HG02970 (cell line): ENCODE data around the gene PFKFB1.
"Not testable (repeated sequence)": the region's sequence is repeated elsewhere in the genome, so short reads cannot be mapped to it uniquely, and the experiment has no call there.

Source experiments
- ATAC-seq: cut with Tn5 transposase; IDR thresholded peaks from one replicate; pipeline ENCODE4 v1.9.1; 2021; ENCODE audit warnings: mild to moderate bottlenecking, moderate library complexity, moderate number of reproducible peaks; ENCODE audit not compliant: unreplicated experiment, low FRiP score

PFKFB1 gene

GRCh38 chrX:54994668-54995351, 822 bp upstream of the PFKFB1 start:
- ATAC-seq: no peak

- ATAC-seq: no peak
Observed at GRCh38 chrX:54992911-54993622, 921 bp downstream of the PFKFB1 start.

GRCh38 chrX:54991706-54992105, 2.3 kb downstream of the PFKFB1 start:
- no peak for ATAC-seq

GRCh38 chrX:54983306-54983705, 10.7 kb downstream of the PFKFB1 start:
- not testable (repeated sequence) for ATAC-seq

GRCh38 chrX:54980334-54980733, 13.7 kb downstream of the PFKFB1 start:
- no peak for ATAC-seq

- no peak for ATAC-seq
Observed at GRCh38 chrX:54979432-54979831, 14.6 kb downstream of the PFKFB1 start.

- no peak for ATAC-seq
Observed at GRCh38 chrX:54978448-54978847, 15.5 kb downstream of the PFKFB1 start.

GRCh38 chrX:54977387-54977786, 16.6 kb downstream of the PFKFB1 start:
- ATAC-seq: no peak

GRCh38 chrX:54964766-54965497, 29.1 kb downstream of the PFKFB1 start:
- no peak for ATAC-seq

GRCh38 chrX:54961750-54962149, 32.2 kb downstream of the PFKFB1 start:
- no peak for ATAC-seq

GRCh38 chrX:54950730-54951375, 43.1 kb downstream of the PFKFB1 start:
- ATAC-seq: no peak

- no peak for ATAC-seq
Observed at GRCh38 chrX:54945224-54945623, 48.8 kb downstream of the PFKFB1 start.

GRCh38 chrX:54944816-54945215, 49.2 kb downstream of the PFKFB1 start:
- no peak for ATAC-seq

GRCh38 chrX:54937416-54937815, 56.6 kb downstream of the PFKFB1 start:
- no peak for ATAC-seq

GRCh38 chrX:54935306-54935705, 58.7 kb downstream of the PFKFB1 start:
- ATAC-seq: no peak

- ATAC-seq: no peak
Observed at GRCh38 chrX:54934890-54935289, 59.1 kb downstream of the PFKFB1 start.

GRCh38 chrX:54934058-54934457, 59.9 kb downstream of the PFKFB1 start:
- no peak for ATAC-seq

GRCh38 chrX:54933150-54933826, 60.7 kb downstream of the PFKFB1 start:
- no peak for ATAC-seq

- no peak for ATAC-seq
Observed at GRCh38 chrX:54931107-54931506, 62.9 kb downstream of the PFKFB1 start.

GRCh38 chrX:54930291-54931049, 63.5 kb downstream of the PFKFB1 start:
- no peak for ATAC-seq
